H1 (cell line): ENCODE results near the gene RELT. TPM values are rescaled to one million over a fixed set of nuclear protein-coding genes. Genes with fewer than 3 reads are reported as not detected.

Source experiments
- CTCF ChIA-PET: fragments of 300-600 bp; sonication (Branson Sonifier 250); formaldehyde crosslinking; loops from one replicate; lab custom pipeline; 2021; ENCODE audit not compliant: partially characterized antibody; lab: Charles Lee
- POLR2A ChIA-PET: fragments of 300-600 bp; sonication (Branson Sonifier 250); formaldehyde crosslinking; loops from one replicate; lab custom pipeline; 2021; ENCODE audit warnings: inconsistent platforms; ENCODE audit not compliant: partially characterized antibody; lab: Charles Lee
- DNase-seq, 2 experiments: peaks; one replicate each; pipeline versions ENCODE4 v3.0.0 to v3.0.0-alpha.2; 2010 to 2022; ENCODE audit warnings: low spot score in 2 of 2, low read depth in 1 of 2, mixed read lengths in 1 of 2
- FAIRE-seq: peaks from 2 replicates; lab custom pipeline; 2011; peaks lifted over from hg19 to GRCh38; lab: Jason Lieb, UNC
- H2AFZ ChIP-seq: 2 replicates; pipeline ENCODE4 v1.8.1; 2012; ENCODE audit warnings: low read length, inconsistent platforms
- H2AK5ac ChIP-seq: 2 replicates; pipeline ENCODE4 v1.6.1; 2013; ENCODE audit warnings: low read depth, low read length
- H2BK120ac ChIP-seq: replicated peaks from 2 replicates; pipeline ENCODE3; 2013; ENCODE audit warnings: low read depth, low read length, inconsistent platforms
- H2BK12ac ChIP-seq: 2 replicates; pipeline ENCODE4 v1.6.1; 2013; ENCODE audit warnings: low read depth, low read length
- H2BK15ac ChIP-seq: 2 replicates; pipeline ENCODE4 v1.6.1; 2013; ENCODE audit warnings: low read length
- H2BK20ac ChIP-seq: 2 replicates; pipeline ENCODE4 v1.6.1; 2013; ENCODE audit warnings: low read length
- H2BK5ac ChIP-seq: 2 replicates; pipeline ENCODE4 v1.6.1; 2013; ENCODE audit warnings: low read depth, low read length
- H3K14ac ChIP-seq: 2 replicates; pipeline ENCODE4 v1.6.1; 2013; ENCODE audit warnings: inconsistent platforms; ENCODE audit not compliant: insufficient read length
- H3K18ac ChIP-seq: 2 replicates; pipeline ENCODE4 v1.6.1; 2013; ENCODE audit warnings: low read length; ENCODE audit errors: extremely low read depth
- H3K23ac ChIP-seq: 2 replicates; pipeline ENCODE4 v1.6.1; 2013; ENCODE audit warnings: inconsistent platforms; ENCODE audit not compliant: insufficient read length
- H3K23me2 ChIP-seq: 2 replicates; pipeline ENCODE4 v1.6.1; 2013; ENCODE audit warnings: low read depth, low read length
- H3K27ac ChIP-seq: 2 replicates; pipeline ENCODE4 v1.6.1; 2011; ENCODE audit warnings: low read depth, low read length, inconsistent platforms
- H3K27me3 ChIP-seq, 4 experiments: replicated peaks in 1 of 4; 1 replicate in 1 of 4; 2 replicates in 3 of 4; pipeline versions ENCODE4 v1.6.1 to v1.8.1; 2011 to 2013; ENCODE audit warnings: low read length in 3 of 4, mild to moderate bottlenecking in 3 of 4, inconsistent platforms in 2 of 4, mixed read lengths in 2 of 4, moderate library complexity in 1 of 4; ENCODE audit not compliant: control insufficient read depth in 3 of 4, insufficient read depth in 3 of 4; ENCODE audit errors: extremely low read depth in 1 of 4
- H3K36me3 ChIP-seq, 4 experiments: 2 replicates each; pipeline versions ENCODE4 v1.6.1 to v1.8.1; 2011 to 2013; ENCODE audit warnings: mild to moderate bottlenecking in 4 of 4, low read length in 3 of 4, moderate library complexity in 2 of 4, control low read depth in 1 of 4, inconsistent platforms in 1 of 4; ENCODE audit not compliant: insufficient read depth in 4 of 4, control insufficient read depth in 2 of 4
- H3K4ac ChIP-seq: replicated peaks from 2 replicates; pipeline ENCODE3; 2013; ENCODE audit warnings: low read length, low read depth, mixed read lengths, inconsistent platforms; ENCODE audit not compliant: insufficient read length
- H3K4me1 ChIP-seq, 4 experiments: replicated peaks in 1 of 4; 1 replicate in 1 of 4; 2 replicates in 3 of 4; pipeline versions ENCODE4 v1.6.1 to v1.8.1; 2011 to 2013; ENCODE audit warnings: low read length in 3 of 4, inconsistent platforms in 2 of 4, mixed read lengths in 1 of 4; ENCODE audit not compliant: insufficient read depth in 4 of 4, control insufficient read depth in 3 of 4
- H3K4me2 ChIP-seq, 2 experiments: 2 replicates each; pipeline versions ENCODE4 v1.6.1 to v1.8.1; 2011 to 2013; ENCODE audit warnings: low read depth in 2 of 2, low read length in 2 of 2, control low read depth in 1 of 2, inconsistent platforms in 1 of 2, mild to moderate bottlenecking in 1 of 2; ENCODE audit not compliant: insufficient read depth in 1 of 2
- H3K4me3 ChIP-seq, 4 experiments: fragments of 200-600, 300-600 bp in 1 of 4; sonication (generic), shearing (Covaris generic), sonication (Bioruptor Twin) in 1 of 4; 2 replicates each; pipeline versions ENCODE4 v1.5.1 to v1.8.1; 2011 to 2016; ENCODE audit warnings: low read length in 4 of 4, low read depth in 3 of 4, control low read depth in 2 of 4, inconsistent platforms in 2 of 4, mild to moderate bottlenecking in 2 of 4, mixed read lengths in 1 of 4, moderate library complexity in 1 of 4; ENCODE audit not compliant: insufficient read depth in 2 of 4; ENCODE audit errors: extremely low read depth in 1 of 4
- H3K56ac ChIP-seq: replicated peaks from 2 replicates; pipeline ENCODE3; 2013; ENCODE audit warnings: low read depth, mild to moderate bottlenecking, mixed read lengths, low read length, inconsistent platforms; ENCODE audit not compliant: insufficient read length
- H3K79me1 ChIP-seq: 2 replicates; pipeline ENCODE4 v1.6.1; 2013; ENCODE audit warnings: low read depth, low read length, control low read depth
- H3K79me2 ChIP-seq, 2 experiments: 2 replicates each; pipeline versions ENCODE4 v1.6.1 to v1.8.1; 2012 to 2013; ENCODE audit warnings: low read length in 2 of 2, mild to moderate bottlenecking in 2 of 2, inconsistent platforms in 1 of 2; ENCODE audit not compliant: insufficient read depth in 2 of 2, control insufficient read depth in 1 of 2
- H3K9ac ChIP-seq, 4 experiments: replicated peaks in 1 of 4; 1 replicate in 1 of 4; 2 replicates in 3 of 4; pipeline versions ENCODE4 v1.6.1 to v1.8.1; 2011 to 2013; ENCODE audit warnings: low read depth in 3 of 4, low read length in 3 of 4, control low read depth in 2 of 4, mild to moderate bottlenecking in 2 of 4, moderate library complexity in 2 of 4, inconsistent platforms in 1 of 4; ENCODE audit errors: extremely low read depth in 1 of 4
- H3K9me3 ChIP-seq, 2 experiments: 2 replicates each; pipeline versions ENCODE4 v1.6.1 to v1.8.1; 2012 to 2013; ENCODE audit warnings: mild to moderate bottlenecking in 2 of 2, moderate library complexity in 2 of 2, control low read depth in 1 of 2, inconsistent platforms in 1 of 2, low read depth in 1 of 2, low read length in 1 of 2, mixed read lengths in 1 of 2; ENCODE audit not compliant: insufficient read depth in 2 of 2
- H4K20me1 ChIP-seq, 2 experiments: replicated peaks in 1 of 2; 2 replicates each; pipeline versions ENCODE3 to v1.8.1; 2011 to 2013; ENCODE audit warnings: inconsistent platforms in 2 of 2, low read length in 2 of 2, mild to moderate bottlenecking in 1 of 2; ENCODE audit not compliant: insufficient read depth in 2 of 2, control insufficient read depth in 1 of 2
- H4K5ac ChIP-seq: 2 replicates; pipeline ENCODE4 v1.6.1; 2013; ENCODE audit warnings: low read length, low read depth, mixed read lengths, inconsistent platforms; ENCODE audit not compliant: insufficient read length
- H4K8ac ChIP-seq: 2 replicates; pipeline ENCODE4 v1.8.0; 2013; ENCODE audit warnings: mild to moderate bottlenecking, moderate library complexity, low read length, inconsistent platforms; ENCODE audit not compliant: insufficient read depth; ENCODE audit errors: extremely low read depth
- H4K91ac ChIP-seq: replicated peaks from 2 replicates; pipeline ENCODE3; 2013; ENCODE audit warnings: low read length, mixed read lengths, inconsistent platforms; ENCODE audit not compliant: insufficient read length
- BCL11A ChIP-seq, 2 experiments: IDR thresholded peaks; one replicate each; pipeline ENCODE4 v1.6.1; 2011; ENCODE audit warnings: low read depth in 2 of 2, low read length in 2 of 2, mild to moderate bottlenecking in 2 of 2
- NRF1 ChIP-seq: IDR thresholded peaks from 2 replicates; pipeline ENCODE4 v1.6.1; 2011; ENCODE audit warnings: mild to moderate bottlenecking, low read depth, low read length, improper control_type of control experiment
- RAD21 ChIP-seq, 2 experiments: IDR thresholded peaks in 1 of 2; conservative IDR thresholded peaks in 1 of 2; 2 replicates each; pipeline ENCODE4 v1.6.1; 2011; ENCODE audit warnings: low read depth in 2 of 2, low read length in 2 of 2, improper control_type of control experiment in 1 of 2, inconsistent platforms in 1 of 2, mild to moderate bottlenecking in 1 of 2, moderate library complexity in 1 of 2
- SIN3A ChIP-seq, 2 experiments: IDR thresholded peaks in 1 of 2; conservative IDR thresholded peaks in 1 of 2; 2 replicates each; pipeline ENCODE4 v1.6.1; 2011 to 2012; ENCODE audit warnings: low read length in 2 of 2, improper control_type of control experiment in 1 of 2, low read depth in 1 of 2, mild to moderate bottlenecking in 1 of 2
- SIX5 ChIP-seq: IDR thresholded peaks from 2 replicates; pipeline ENCODE4 v1.6.1; 2011; ENCODE audit warnings: mild to moderate bottlenecking, low read depth, low read length
- SP1 ChIP-seq: IDR thresholded peaks from 2 replicates; pipeline ENCODE4 v1.6.1; 2011; ENCODE audit warnings: low read depth, low read length
- TAF7 ChIP-seq: optimal IDR thresholded peaks from 2 replicates; pipeline ENCODE3; 2011; ENCODE audit warnings: low read depth, mild to moderate bottlenecking, inconsistent platforms, low read length, moderate library complexity, borderline replicate concordance
- TCF12 ChIP-seq: IDR thresholded peaks from 2 replicates; pipeline ENCODE4 v1.6.1; 2011; ENCODE audit warnings: low read depth, mild to moderate bottlenecking, low read length
- TEAD4 ChIP-seq: IDR thresholded peaks from 2 replicates; pipeline ENCODE4 v1.6.1; 2012; ENCODE audit warnings: low read depth, low read length, inconsistent platforms, mixed read lengths
- WGBS, 2 experiments: shearing (Covaris generic) in 1 of 2; methylation state at CpG; one replicate each; pipeline versions ENCODE4 v1.1.6 to v1.1.7; 2013 to 2015; ENCODE audit warnings: low lambda C conversion rate in 2 of 2, mixed read lengths in 2 of 2, inconsistent platforms in 1 of 2, low coverage in 1 of 2, missing lambda C conversion rate in 1 of 2; ENCODE audit not compliant: insufficient replicate concordance in 2 of 2, insufficient coverage in 1 of 2, insufficient read length in 1 of 2; ENCODE audit errors: extremely low coverage in 1 of 2, missing lambda C conversion rate in 1 of 2; 5-methylcytosine and 5-hydroxymethylcytosine counted together
- polyA plus RNA-seq, 7 experiments: library from polyadenylated mRNA; depleted of rRNA in 3 of 7; stranded (reverse) in 5 of 7; unstranded in 2 of 7; fragments of >200 nt in 5 of 7; fragments of 200-250 nt in 2 of 7; gene quantifications; 1 replicate in 5 of 7; 2 replicates in 1 of 7; 4 replicates in 1 of 7; pipeline versions ENCODE4 v1.2.1 to v1.2.3, GENCODE V29; 2011 to 2013; ENCODE audit warnings: missing spikeins in 2 of 7, mixed read lengths in 2 of 7
- total RNA-seq: library from RNA; stranded (reverse); fragmentation: NEBNext Ultra II Directional; extraction: Animal tissue kit (Norgen Biotek cat#: 25700); gene quantifications from 2 replicates; pipeline ENCODE4 v1.2.1, GENCODE V29; 2021
- TF ChIP-seq, protein P1 (sequence below), 3 experiments: IDR thresholded peaks; 1 replicate in 2 of 3; 2 replicates in 1 of 3; pipeline versions ENCODE4 v1.5.1 to v1.6.1; 2011; ENCODE audit warnings: low read length in 3 of 3, mild to moderate bottlenecking in 3 of 3, inconsistent platforms in 2 of 3, low read depth in 1 of 3, moderate library complexity in 1 of 3; ENCODE audit not compliant: insufficient read depth in 1 of 3; ENCODE audit errors: control extremely low read depth in 1 of 3

RELT gene
- total and polyA plus RNA-seq, 2 of the 8 experiments (the other 6 are each of a cell fraction or from before 2014, with no cell fraction given), result 3.4 to 5.7 TPM

GRCh38 chr11:73402834-73403185 lies 26.6 kb downstream of the RELT start:
- ChIA-PET POLR2A (interaction anchor here (1.2 to 1.3 kb wide), 2 partner anchors 13 to 257 kb away, joined by 3 to 4 read pairs; no protein-coding TSS in a partner anchor), CTCF (interaction anchor here (0.6 to 59.1 kb wide), 18 partner anchors 9 to 529 kb away, joined by 3 to 1456 read pairs (median 4); partner anchors contain the start of genes FAM168A, P2RY6 and PLEKHB1)
- Histone ChIP-seq H3K9ac (no peak overlapping the region), H3K36me3 (peaks cover 0 to 9% (median 0%) of the 10 kb centered on the region in 4 experiments; a peak in 2 of 8 replicates), H4K8ac (no peak overlapping the region), H2BK12ac (no peak overlapping the region), H3K27ac (no peak overlapping the region), H3K4ac (no peak overlapping the region), H3K14ac (no peak overlapping the region), H2AFZ (no peak overlapping the region), H3K4me3 (no peak overlapping the region), H2BK20ac (no peak overlapping the region), H3K79me2 (no peaks in the 10 kb centered on the region), H4K5ac (no peak overlapping the region), H3K56ac (no peak overlapping the region), H2BK120ac (no peak overlapping the region), H4K20me1 (peaks cover 0 to 3% of the 10 kb centered on the region in 2 experiments), H3K18ac (no peak overlapping the region), H2BK5ac (no peak overlapping the region), H3K4me1 (peaks cover 0 to 3% (median 2%) of the 10 kb centered on the region in 4 experiments; a peak in 5 of 7 replicates), H3K9me3 (no peaks in the 10 kb centered on the region), H2AK5ac (no peak overlapping the region), H4K91ac (no peak overlapping the region), H2BK15ac (no peak overlapping the region), H3K23ac (no peak overlapping the region), H3K23me2 (no peaks in the 10 kb centered on the region), H3K4me2 (no peak overlapping the region), H3K27me3 (no peaks in the 10 kb centered on the region), H3K79me1 (no peaks in the 10 kb centered on the region)
- DNase-seq (peak in 1 of 2 experiments; percentile 45), FAIRE-seq (no peak)
- 83% methylated on average over 1 of the region's 1 CpG; no CpG with 5 or more reads in 1 of the 2 experiments for WGBS, 2 experiments
- TF ChIP-seq RAD21 (IDR thresholded peaks at IDR 0.05 in 1 of 2, conservative IDR thresholded peaks at IDR 0.05 in 1 of 2; ENCODE audit: low read depth in 2 of 2, low read length in 2 of 2) (no peak; a peak in 1 of 4 replicates), BCL11A (IDR thresholded peaks at IDR 0.05; ENCODE audit: low read depth in 2 of 2, low read length in 2 of 2) (no peak), TAF7 (no peak), TEAD4 (no peak), SP1 (no peak), TCF12 (no peak), SIN3A (conservative IDR thresholded peaks at IDR 0.05 in 1 of 2, IDR thresholded peaks at IDR 0.05 in 1 of 2; ENCODE audit: low read depth in 1 of 2, low read length in 2 of 2) (no peak), SIX5 (no peak), NRF1 (no peak)
- TF ChIP-seq, protein P1, sequence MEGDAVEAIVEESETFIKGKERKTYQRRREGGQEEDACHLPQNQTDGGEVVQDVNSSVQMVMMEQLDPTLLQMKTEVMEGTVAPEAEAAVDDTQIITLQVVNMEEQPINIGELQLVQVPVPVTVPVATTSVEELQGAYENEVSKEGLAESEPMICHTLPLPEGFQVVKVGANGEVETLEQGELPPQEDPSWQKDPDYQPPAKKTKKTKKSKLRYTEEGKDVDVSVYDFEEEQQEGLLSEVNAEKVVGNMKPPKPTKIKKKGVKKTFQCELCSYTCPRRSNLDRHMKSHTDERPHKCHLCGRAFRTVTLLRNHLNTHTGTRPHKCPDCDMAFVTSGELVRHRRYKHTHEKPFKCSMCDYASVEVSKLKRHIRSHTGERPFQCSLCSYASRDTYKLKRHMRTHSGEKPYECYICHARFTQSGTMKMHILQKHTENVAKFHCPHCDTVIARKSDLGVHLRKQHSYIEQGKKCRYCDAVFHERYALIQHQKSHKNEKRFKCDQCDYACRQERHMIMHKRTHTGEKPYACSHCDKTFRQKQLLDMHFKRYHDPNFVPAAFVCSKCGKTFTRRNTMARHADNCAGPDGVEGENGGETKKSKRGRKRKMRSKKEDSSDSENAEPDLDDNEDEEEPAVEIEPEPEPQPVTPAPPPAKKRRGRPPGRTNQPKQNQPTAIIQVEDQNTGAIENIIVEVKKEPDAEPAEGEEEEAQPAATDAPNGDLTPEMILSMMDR (IDR thresholded peaks at IDR 0.05; ENCODE audit: control extremely low read depth in 1 of 3, insufficient read depth in 1 of 3, low read depth in 1 of 3, low read length in 3 of 3), result no peak
